ENCODE data around the gene CGNL1.

GRCh38 chr15:57591237-57591821 lies 215.0 kb downstream of the CGNL1 start:
- TF ChIP-seq ZNF24 (tag by site-specific recombination; IDR thresholded peaks at IDR 0.05) (no peak), ZNF133 (tag by site-specific recombination; IDR thresholded peaks at IDR 0.05) (no peak), ZNF174 (tag by site-specific recombination; IDR thresholded peaks at IDR 0.05) (no peak), ZNF610 (tag by site-specific recombination; IDR thresholded peaks at IDR 0.05; ENCODE audit: borderline replicate concordance) (no peak), TRIM28 (IDR thresholded peaks at IDR 0.05; ENCODE audit: borderline replicate concordance, low read length) (no peak), CTCF (tag by site-specific recombination; IDR thresholded peaks at IDR 0.05) (no peak)
- TF ChIP-seq, protein P1, sequence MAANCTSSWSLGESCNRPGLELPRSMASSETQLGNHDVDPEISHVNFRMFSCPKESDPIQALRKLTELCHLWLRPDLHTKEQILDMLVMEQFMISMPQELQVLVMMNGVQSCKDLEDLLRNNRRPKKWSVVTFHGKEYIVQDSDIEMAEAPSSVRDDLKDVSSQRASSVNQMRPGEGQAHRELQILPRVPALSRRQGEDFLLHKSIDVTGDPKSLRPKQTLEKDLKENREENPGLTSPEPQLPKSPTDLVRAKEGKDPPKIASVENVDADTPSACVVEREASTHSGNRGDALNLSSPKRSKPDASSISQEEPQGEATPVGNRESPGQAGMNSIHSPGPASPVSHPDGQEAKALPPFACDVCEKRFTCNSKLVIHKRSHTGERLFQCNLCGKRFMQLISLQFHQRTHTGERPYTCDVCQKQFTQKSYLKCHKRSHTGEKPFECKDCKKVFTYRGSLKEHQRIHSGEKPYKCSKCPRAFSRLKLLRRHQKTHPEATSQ (tag by site-specific recombination; IDR thresholded peaks at IDR 0.05) = no peak
